ENCODE measurements around the gene FBLN2. TPM values are rescaled to one million over a fixed set of nuclear protein-coding genes. Genes with fewer than 3 reads are reported as not detected.
"Not testable (repeated sequence)": the region's sequence is repeated elsewhere in the genome, so short reads cannot be mapped to it uniquely, and the experiment has no call there.

FBLN2 gene
- 35.5 TPM for total RNA-seq

DNA sequence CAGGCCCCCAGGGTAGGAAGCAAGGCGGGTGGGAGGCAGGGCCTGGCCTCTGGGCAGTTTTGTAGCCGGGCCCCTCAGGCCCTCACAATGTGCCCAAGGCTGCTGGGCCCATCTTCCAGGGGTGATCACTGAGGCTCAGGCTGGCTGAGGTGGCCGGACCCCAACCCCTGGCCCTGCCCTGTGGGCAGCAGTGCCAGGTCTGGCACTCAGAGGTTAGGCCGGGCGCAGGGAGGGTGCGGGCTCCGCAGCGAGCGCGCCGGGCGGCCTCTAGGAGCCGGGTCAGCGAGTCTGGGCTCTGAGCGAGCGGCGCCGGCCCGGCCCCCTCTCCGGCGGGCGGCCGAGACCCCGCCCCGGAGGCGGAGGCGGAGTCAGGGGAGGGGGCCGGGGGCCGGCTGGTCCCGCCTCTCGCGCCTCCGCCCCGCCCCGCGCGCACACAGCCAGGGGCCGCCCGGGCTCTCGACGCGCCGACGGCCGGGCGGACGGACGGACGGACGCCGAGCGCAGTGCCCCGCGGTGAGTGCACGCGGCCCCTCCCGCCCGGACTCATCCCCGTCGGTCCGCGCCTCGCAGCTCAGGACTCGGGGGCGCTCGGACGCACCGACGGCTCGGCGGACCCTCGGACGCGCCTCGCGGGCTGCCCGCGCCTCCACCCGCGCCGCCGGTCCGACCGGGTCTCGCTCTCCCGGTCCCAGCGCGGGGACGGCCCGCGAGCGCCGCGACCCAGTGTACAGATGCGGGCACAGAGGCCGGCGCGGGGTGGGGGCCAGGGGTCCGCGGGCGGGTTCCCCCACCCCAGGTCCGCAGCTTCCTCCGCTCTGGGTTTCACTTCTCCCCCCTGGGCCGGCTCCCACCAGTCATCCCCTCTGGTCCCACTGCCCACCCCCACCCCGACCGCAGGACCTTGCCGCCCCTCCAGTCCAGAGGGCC lies at the start of gene FBLN2:
TSS of gene FBLN2 (plus strand) at position 430 of the 927 bp plus-strand sequence. CDS start 21,231 bp downstream, outside the sequence.
- Histone ChIP-seq H3K36me3 (ENCODE audit: control insufficient read depth in 3 of 3, insufficient read depth in 3 of 3, low read length in 3 of 3) (no peaks in the 10 kb centered on the region), H3K27ac (ENCODE audit: low read depth, low read length) (peak within 1 kb of the TSS; percentile 47), H3K9ac (ENCODE audit: low read depth in 1 of 3, low read length in 3 of 3) (peak within 1 kb of the TSS; percentile 14 to 72 (median 33)), H3K27me3 (ENCODE audit: control insufficient read depth in 3 of 3, insufficient read depth in 3 of 3, low read length in 3 of 3) (peaks cover 17 to 39% (median 28%) of the 10 kb centered on the region in 3 donors), H3K4me3 (ENCODE audit: low read length in 3 of 3) (peak within 1 kb of the TSS; percentile 52 to 69 (median 60)), H3K9me3 (ENCODE audit: control insufficient read depth in 3 of 3, low read length in 3 of 3) (no peaks in the 10 kb centered on the region), H3K4me1 (ENCODE audit: control insufficient read depth in 3 of 3, insufficient read depth in 3 of 3, low read length in 3 of 3) (peaks cover 14 to 23% (median 17%) of the 10 kb centered on the region in 3 donors)

DNA sequence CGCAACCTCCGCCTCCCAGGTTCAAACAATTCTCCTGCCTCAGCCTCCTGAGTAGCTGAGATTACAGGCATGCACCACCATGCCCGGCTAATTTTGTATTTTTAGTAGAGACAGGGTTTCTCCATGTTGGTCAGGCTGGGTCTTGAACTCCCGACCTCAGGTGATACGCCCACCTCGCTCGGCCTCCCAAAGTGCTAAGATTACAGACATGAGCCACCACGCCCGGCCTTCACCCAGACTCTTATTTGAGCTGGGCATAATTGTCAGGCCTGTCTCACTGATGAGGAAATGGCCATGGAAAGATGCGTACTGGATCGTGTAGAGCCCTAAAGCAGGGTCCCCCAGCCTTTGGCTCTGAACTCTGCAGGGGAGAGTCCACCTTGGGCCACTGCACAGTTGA lies 49.7 kb upstream of the FBLN2 start:
- not testable (repeated sequence) for H3K27ac ChIP-seq (ENCODE audit: low read depth, low read length)

DNA sequence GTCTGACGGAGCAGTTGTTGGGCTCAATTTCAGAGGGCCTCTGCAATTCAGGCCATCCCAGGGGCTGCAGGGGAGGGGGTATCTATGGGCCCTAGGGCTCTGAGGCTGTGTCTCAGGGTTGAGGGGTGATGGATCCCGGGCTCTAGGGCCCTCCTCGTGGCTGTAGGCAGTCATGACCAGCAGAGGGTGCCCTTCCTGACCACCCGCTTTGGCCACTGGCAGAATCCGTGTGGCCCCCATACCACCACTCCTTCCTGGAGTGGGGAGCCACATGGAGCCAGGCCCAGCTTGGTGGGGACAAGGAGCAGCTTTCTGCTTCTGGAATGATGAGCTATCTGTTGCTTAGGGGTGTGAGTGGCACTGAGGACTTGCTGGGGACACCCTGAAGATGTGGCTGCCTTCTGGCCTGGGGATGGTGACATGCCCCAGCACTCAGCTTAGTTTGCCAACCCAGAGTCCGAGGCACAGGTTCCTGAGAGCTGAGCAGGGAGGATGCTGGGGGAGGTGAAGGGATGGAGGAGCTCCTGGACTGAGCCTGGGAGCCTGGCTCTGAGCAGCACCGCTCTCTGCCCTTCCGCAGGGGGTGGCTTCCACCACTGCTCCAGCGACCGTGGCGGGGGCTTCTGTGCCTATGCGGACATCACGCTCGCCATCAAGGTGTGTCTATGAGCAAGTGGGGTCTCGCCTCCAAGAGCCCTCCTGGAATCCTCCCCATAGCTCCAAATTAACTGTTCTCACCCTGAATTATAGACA lies 48.6 kb upstream of the FBLN2 start:
- Histone ChIP-seq H3K4me1 (ENCODE audit: control insufficient read depth in 3 of 3, insufficient read depth in 3 of 3, low read length in 3 of 3) (peaks cover 10 to 16% (median 12%) of the 10 kb centered on the region in 3 donors), H3K9ac (ENCODE audit: low read depth in 1 of 3, low read length in 3 of 3) (no peak overlapping the region), H3K36me3 (ENCODE audit: control insufficient read depth in 3 of 3, insufficient read depth in 3 of 3, low read length in 3 of 3) (peaks cover 5 to 17% (median 14%) of the 10 kb centered on the region in 3 donors), H3K9me3 (ENCODE audit: control insufficient read depth in 3 of 3, low read length in 3 of 3) (no peaks in the 10 kb centered on the region), H3K27me3 (ENCODE audit: control insufficient read depth in 3 of 3, insufficient read depth in 3 of 3, low read length in 3 of 3) (no peaks in the 10 kb centered on the region), H3K4me3 (ENCODE audit: low read length in 3 of 3) (no peak overlapping the region), H3K27ac (ENCODE audit: low read depth, low read length) (no peak overlapping the region)

More for the DNA sequence above, 49.7 kb upstream of the FBLN2 start:
- not testable (repeated sequence) for H3K9ac ChIP-seq (ENCODE audit: low read depth in 1 of 3, low read length in 3 of 3); H3K9me3 ChIP-seq (ENCODE audit: control insufficient read depth in 3 of 3, low read length in 3 of 3); H3K27me3 ChIP-seq (ENCODE audit: control insufficient read depth in 3 of 3, insufficient read depth in 3 of 3, low read length in 3 of 3); H3K4me3 ChIP-seq (ENCODE audit: low read length in 3 of 3)
- peaks cover 16 to 27% (median 20%) of the 10 kb centered on the region in 3 donors for H3K4me1 ChIP-seq (ENCODE audit: control insufficient read depth in 3 of 3, insufficient read depth in 3 of 3, low read length in 3 of 3)
- peaks cover 3 to 15% (median 11%) of the 10 kb centered on the region in 3 donors for H3K36me3 ChIP-seq (ENCODE audit: control insufficient read depth in 3 of 3, insufficient read depth in 3 of 3, low read length in 3 of 3)

DNA sequence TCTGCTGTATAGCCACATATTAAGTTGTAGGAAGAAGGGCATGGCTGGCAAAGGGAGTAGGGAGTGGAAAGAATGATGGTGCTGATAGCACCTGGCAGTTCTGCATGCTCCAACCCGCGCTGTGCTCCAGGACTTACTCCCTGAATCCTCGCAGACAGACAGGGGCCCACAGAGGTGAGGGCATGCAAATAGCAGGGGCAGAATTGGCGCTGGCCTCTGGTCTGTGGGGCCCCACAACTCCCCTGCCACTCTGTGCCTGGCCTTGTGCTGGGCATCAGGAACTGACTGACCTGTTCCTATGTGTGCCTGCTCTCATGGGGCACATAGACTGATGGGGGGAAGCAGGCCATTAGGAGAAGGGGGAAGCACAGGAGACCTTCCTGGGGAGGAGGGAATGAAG lies 47.9 kb upstream of the FBLN2 start:
- peaks cover 7 to 17% (median 13%) of the 10 kb centered on the region in 3 donors for H3K36me3 ChIP-seq (ENCODE audit: control insufficient read depth in 3 of 3, insufficient read depth in 3 of 3, low read length in 3 of 3)
- H3K4me1 ChIP-seq (ENCODE audit: control insufficient read depth in 3 of 3, insufficient read depth in 3 of 3, low read length in 3 of 3): peaks cover 7 to 9% (median 8%) of the 10 kb centered on the region in 3 donors
- no peak overlapping the region for H3K4me3 ChIP-seq (ENCODE audit: low read length in 3 of 3)
- no peaks in the 10 kb centered on the region for H3K9me3 ChIP-seq (ENCODE audit: control insufficient read depth in 3 of 3, low read length in 3 of 3)
- H3K9ac ChIP-seq (ENCODE audit: low read depth in 1 of 3, low read length in 3 of 3): no peak overlapping the region
- H3K27me3 ChIP-seq (ENCODE audit: control insufficient read depth in 3 of 3, insufficient read depth in 3 of 3, low read length in 3 of 3): no peaks in the 10 kb centered on the region
- H3K27ac ChIP-seq (ENCODE audit: low read depth, low read length): no peak overlapping the region

DNA sequence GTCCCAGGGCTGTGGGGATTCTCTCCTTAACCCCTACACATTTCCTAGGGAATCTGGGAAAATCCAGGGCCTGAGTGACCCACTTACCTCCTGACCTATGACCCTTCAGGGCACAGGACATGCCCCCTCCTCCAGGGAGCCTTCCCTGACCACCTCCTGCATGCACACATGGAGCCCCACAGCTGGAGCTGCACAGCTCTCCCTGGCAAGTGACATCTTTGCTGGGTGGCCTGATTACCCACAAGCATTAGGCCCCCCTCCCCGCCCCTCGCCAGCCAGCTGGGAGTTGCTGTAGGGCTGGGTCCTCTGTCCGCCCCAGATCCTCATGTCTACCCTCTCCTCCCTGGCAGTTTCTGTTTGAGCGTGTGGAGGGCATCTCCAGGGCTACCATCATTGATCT lies 47.4 kb upstream of the FBLN2 start:
- peaks cover 7 to 17% (median 13%) of the 10 kb centered on the region in 3 donors for H3K36me3 ChIP-seq (ENCODE audit: control insufficient read depth in 3 of 3, insufficient read depth in 3 of 3, low read length in 3 of 3)

DNA sequence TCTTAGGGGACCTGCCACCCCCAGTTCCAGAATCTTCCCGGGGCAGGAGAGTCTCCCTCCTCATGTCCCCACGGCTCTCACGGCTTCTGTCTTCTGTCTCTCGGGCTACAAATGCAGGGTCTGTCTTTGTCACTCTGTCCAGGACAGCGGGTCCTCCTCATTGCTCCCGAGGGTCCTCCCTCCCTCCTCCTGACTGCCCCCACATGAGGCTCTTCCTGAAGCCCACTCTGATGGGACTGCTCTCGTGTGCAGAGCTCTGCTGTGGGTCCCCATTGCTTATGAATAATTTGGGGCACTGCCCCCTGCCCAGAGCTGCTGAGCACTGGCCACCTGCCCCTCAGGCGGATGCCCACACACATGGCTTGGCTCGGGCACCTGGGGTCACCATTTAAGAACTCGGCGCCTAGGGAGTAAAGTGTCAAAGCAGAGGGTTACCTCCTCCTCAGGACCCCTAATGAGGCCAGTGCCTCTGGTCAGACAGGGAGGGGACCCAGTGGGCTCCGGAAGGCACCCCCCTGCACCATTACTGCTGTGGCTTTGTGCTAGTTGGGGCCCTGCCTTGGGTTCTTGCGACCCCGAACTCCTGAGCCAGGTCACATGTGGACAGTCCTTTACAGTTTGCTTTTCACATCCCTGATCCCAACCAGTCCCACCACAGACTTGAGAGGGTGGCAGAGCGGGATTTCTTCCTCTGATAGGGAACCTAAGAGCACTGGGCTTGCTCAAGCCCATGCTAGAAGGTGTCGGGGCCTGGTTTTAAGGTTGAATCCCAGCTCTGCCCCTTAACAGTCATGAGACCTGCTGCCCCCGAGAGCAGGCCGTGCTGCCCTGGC lies 46.8 kb upstream of the FBLN2 start:
- H3K27me3 ChIP-seq (ENCODE audit: control insufficient read depth in 3 of 3, insufficient read depth in 3 of 3, low read length in 3 of 3): no peaks in the 10 kb centered on the region
- no peak overlapping the region for H3K4me3 ChIP-seq (ENCODE audit: low read length in 3 of 3)
- H3K27ac ChIP-seq (ENCODE audit: low read depth, low read length): no peak overlapping the region
- no peaks in the 10 kb centered on the region for H3K9me3 ChIP-seq (ENCODE audit: control insufficient read depth in 3 of 3, low read length in 3 of 3)
- peaks cover 7 to 17% (median 13%) of the 10 kb centered on the region in 3 donors for H3K36me3 ChIP-seq (ENCODE audit: control insufficient read depth in 3 of 3, insufficient read depth in 3 of 3, low read length in 3 of 3)
- H3K4me1 ChIP-seq (ENCODE audit: control insufficient read depth in 3 of 3, insufficient read depth in 3 of 3, low read length in 3 of 3): peaks cover under 1% of the 10 kb centered on the region in 3 donors
- no peak overlapping the region for H3K9ac ChIP-seq (ENCODE audit: low read depth in 1 of 3, low read length in 3 of 3)

More for the DNA sequence above, 47.4 kb upstream of the FBLN2 start:
- no peaks in the 10 kb centered on the region for H3K27me3 ChIP-seq (ENCODE audit: control insufficient read depth in 3 of 3, insufficient read depth in 3 of 3, low read length in 3 of 3)
- H3K4me1 ChIP-seq (ENCODE audit: control insufficient read depth in 3 of 3, insufficient read depth in 3 of 3, low read length in 3 of 3): peaks cover 2 to 4% (median 3%) of the 10 kb centered on the region in 3 donors
- no peak overlapping the region for H3K9ac ChIP-seq (ENCODE audit: low read depth in 1 of 3, low read length in 3 of 3)
- H3K4me3 ChIP-seq (ENCODE audit: low read length in 3 of 3): no peak overlapping the region
- no peaks in the 10 kb centered on the region for H3K9me3 ChIP-seq (ENCODE audit: control insufficient read depth in 3 of 3, low read length in 3 of 3)
- H3K27ac ChIP-seq (ENCODE audit: low read depth, low read length): no peak overlapping the region

DNA sequence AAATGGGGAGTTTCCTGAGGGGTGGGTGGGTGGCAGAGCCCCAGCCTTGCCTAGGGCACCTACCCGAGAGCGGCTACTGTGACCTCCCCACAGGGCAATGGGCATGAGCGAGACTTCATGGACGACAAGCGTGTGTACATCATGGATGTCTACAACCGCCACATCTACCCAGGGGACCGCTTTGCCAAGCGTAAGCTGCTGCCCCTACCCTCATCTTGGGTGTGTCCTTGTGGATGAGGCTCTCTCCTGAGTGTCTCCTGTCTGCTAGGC lies 46.2 kb upstream of the FBLN2 start:
- H3K9me3 ChIP-seq (ENCODE audit: control insufficient read depth in 3 of 3, low read length in 3 of 3): no peaks in the 10 kb centered on the region
- H3K27me3 ChIP-seq (ENCODE audit: control insufficient read depth in 3 of 3, insufficient read depth in 3 of 3, low read length in 3 of 3): no peaks in the 10 kb centered on the region
- no peak overlapping the region for H3K9ac ChIP-seq (ENCODE audit: low read depth in 1 of 3, low read length in 3 of 3)
- H3K4me1 ChIP-seq (ENCODE audit: control insufficient read depth in 3 of 3, insufficient read depth in 3 of 3, low read length in 3 of 3): peaks cover 3 to 6% (median 6%) of the 10 kb centered on the region in 3 donors
- H3K4me3 ChIP-seq (ENCODE audit: low read length in 3 of 3): no peak overlapping the region
- peaks cover 7 to 17% (median 13%) of the 10 kb centered on the region in 3 donors for H3K36me3 ChIP-seq (ENCODE audit: control insufficient read depth in 3 of 3, insufficient read depth in 3 of 3, low read length in 3 of 3)
- H3K27ac ChIP-seq (ENCODE audit: low read depth, low read length): no peak overlapping the region

DNA sequence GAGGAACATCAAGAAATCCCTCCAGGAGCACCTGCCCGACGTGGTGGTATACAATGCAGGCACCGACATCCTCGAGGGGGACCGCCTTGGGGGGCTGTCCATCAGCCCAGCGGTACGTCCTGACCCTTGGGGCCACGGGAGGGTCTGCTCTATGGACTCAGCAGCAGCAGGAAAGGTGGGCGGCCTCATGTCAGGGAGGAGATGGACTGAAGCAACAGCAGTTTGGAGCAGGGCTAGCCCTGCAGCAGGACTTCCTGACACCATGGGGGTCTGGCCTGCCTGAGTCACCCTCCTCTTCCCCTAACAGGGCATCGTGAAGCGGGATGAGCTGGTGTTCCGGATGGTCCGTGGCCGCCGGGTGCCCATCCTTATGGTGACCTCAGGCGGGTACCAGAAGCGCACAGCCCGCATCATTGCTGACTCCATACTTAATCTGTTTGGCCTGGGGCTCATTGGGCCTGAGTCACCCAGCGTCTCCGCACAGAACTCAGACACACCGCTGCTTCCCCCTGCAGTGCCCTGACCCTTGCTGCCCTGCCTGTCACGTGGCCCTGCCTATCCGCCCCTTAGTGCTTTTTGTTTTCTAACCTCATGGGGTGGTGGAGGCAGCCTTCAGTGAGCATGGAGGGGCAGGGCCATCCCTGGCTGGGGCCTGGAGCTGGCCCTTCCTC lies 44.6 kb upstream of the FBLN2 start:
- Histone ChIP-seq H3K27ac (ENCODE audit: low read depth, low read length) (no peak overlapping the region), H3K9me3 (ENCODE audit: control insufficient read depth in 3 of 3, low read length in 3 of 3) (no peaks in the 10 kb centered on the region), H3K4me1 (ENCODE audit: control insufficient read depth in 3 of 3, insufficient read depth in 3 of 3, low read length in 3 of 3) (peaks cover 3 to 11% (median 7%) of the 10 kb centered on the region in 3 donors), H3K27me3 (ENCODE audit: control insufficient read depth in 3 of 3, insufficient read depth in 3 of 3, low read length in 3 of 3) (no peaks in the 10 kb centered on the region), H3K9ac (ENCODE audit: low read depth in 1 of 3, low read length in 3 of 3) (no peak overlapping the region), H3K36me3 (ENCODE audit: control insufficient read depth in 3 of 3, insufficient read depth in 3 of 3, low read length in 3 of 3) (peaks cover 7 to 17% (median 13%) of the 10 kb centered on the region in 3 donors), H3K4me3 (ENCODE audit: low read length in 3 of 3) (no peak overlapping the region)
